Activated T-helper 1 cell treated with anti-CD3 and anti-CD28 coated beads, Interleukin-12 subunit alpha, Interleukin-12 subunit beta, Interleukin-2, Interleukin-4 antibody, amounts not matched to agents 30 ng/mL and 10 ng/mL and 1 ng/mL, durations not matched to agents 14 hours and 24 hours and 36 hours (primary cell): ENCODE measurements around the gene MPHOSPH6. TPM values are rescaled to one million over a fixed set of nuclear protein-coding genes. Genes with fewer than 3 reads are reported as not detected.

Experiments used
- DNase-seq: peaks from one replicate; pipeline ENCODE4 v3.0.0; 2021; ENCODE audit warnings: low spot score
- H3K27ac Mint-ChIP-seq: one replicate; pipeline ENCODE4 v1.8.0; 2021; ENCODE audit warnings: mild to moderate bottlenecking, mixed read lengths
- H3K27me3 Mint-ChIP-seq: one replicate; pipeline ENCODE4 v1.8.0; 2022; ENCODE audit warnings: mild to moderate bottlenecking, moderate library complexity, mixed read lengths; ENCODE audit not compliant: insufficient read depth
- H3K36me3 Mint-ChIP-seq: one replicate; pipeline ENCODE4 v1.8.0; 2021; ENCODE audit warnings: low read depth, mixed read lengths
- H3K4me1 Mint-ChIP-seq: one replicate; pipeline ENCODE4 v1.8.0; 2021; ENCODE audit warnings: low read depth, mixed read lengths
- H3K4me3 Mint-ChIP-seq: one replicate; pipeline ENCODE4 v1.8.0; 2021; ENCODE audit warnings: mild to moderate bottlenecking, moderate library complexity, mixed read lengths
- H3K9me3 Mint-ChIP-seq: one replicate; pipeline ENCODE4 v1.8.0; 2021; ENCODE audit warnings: mixed read lengths
- intact Hi-C: fragments of 100-400 bp; cut with micrococcal nuclease; formaldehyde crosslinking; loops from one replicate; pipeline ENCODE4 v1.15.1; 2024
- total RNA-seq: library from RNA; stranded (reverse); gene quantifications from 2 replicates; pipeline ENCODE4 v1.2.3, GENCODE V29; 2022

Gene MPHOSPH6
- total RNA-seq, 1 donor from 2014 or later = 49.8 TPM

- Mint-ChIP-seq H3K27ac (peak overlapping the region; percentile 42), H3K4me3 (no peak overlapping the region), H3K36me3 (peaks cover 2% of the 10 kb centered on the region), H3K4me1 (peaks cover 22% of the 10 kb centered on the region), H3K9me3 (peaks cover 3% of the 10 kb centered on the region), H3K27me3 (peaks cover 26% of the 10 kb centered on the region)
- DNase-seq = no peak
- intact Hi-C loops = loop anchor here (1.0 kb wide), 1 partner anchor 18 kb away; the partner anchor contains the start of gene MPHOSPH6
These were observed 17.8 kb upstream of the MPHOSPH6 start for GRCh38 chr16:82187829-82188228.

GRCh38 chr16:82185012-82185411, 15.0 kb upstream of the MPHOSPH6 start:
- peaks cover 39% of the 10 kb centered on the region for H3K27me3 Mint-ChIP-seq
- H3K4me1 Mint-ChIP-seq = peaks cover 17% of the 10 kb centered on the region
- DNase-seq = no peak
- no peaks in the 10 kb centered on the region for H3K36me3 Mint-ChIP-seq
- no peak overlapping the region for H3K4me3 Mint-ChIP-seq
- no peaks in the 10 kb centered on the region for H3K9me3 Mint-ChIP-seq
- H3K27ac Mint-ChIP-seq = no peak overlapping the region
- intact Hi-C loops = no loop called here

GRCh38 chr16:82184213-82184612, 14.2 kb upstream of the MPHOSPH6 start:
- Mint-ChIP-seq H3K4me1 (peaks cover 17% of the 10 kb centered on the region), H3K27ac (no peak overlapping the region), H3K36me3 (no peaks in the 10 kb centered on the region), H3K4me3 (no peak overlapping the region), H3K9me3 (no peaks in the 10 kb centered on the region), H3K27me3 (peaks cover 40% of the 10 kb centered on the region)
- intact Hi-C loops = no loop called here
- no peak for DNase-seq

- Mint-ChIP-seq H3K27ac (no peak overlapping the region), H3K4me3 (no peak overlapping the region), H3K4me1 (peaks cover 12% of the 10 kb centered on the region), H3K9me3 (no peaks in the 10 kb centered on the region), H3K27me3 (peaks cover 38% of the 10 kb centered on the region), H3K36me3 (no peaks in the 10 kb centered on the region)
- no peak for DNase-seq
- intact Hi-C loops = no loop called here
These were observed 13.0 kb upstream of the MPHOSPH6 start for GRCh38 chr16:82183004-82183397.

- Mint-ChIP-seq H3K4me3 (no peak overlapping the region), H3K9me3 (no peaks in the 10 kb centered on the region), H3K27ac (no peak overlapping the region), H3K4me1 (peaks cover 7% of the 10 kb centered on the region), H3K36me3 (no peaks in the 10 kb centered on the region), H3K27me3 (peaks cover 43% of the 10 kb centered on the region)
- no peak for DNase-seq
- intact Hi-C loops = no loop called here
These were observed 12.4 kb upstream of the MPHOSPH6 start for GRCh38 chr16:82182266-82183003.

GRCh38 chr16:82181461-82182185, 11.6 kb upstream of the MPHOSPH6 start:
- Mint-ChIP-seq H3K4me3 (no peak overlapping the region), H3K9me3 (no peaks in the 10 kb centered on the region), H3K27me3 (peaks cover 48% of the 10 kb centered on the region), H3K27ac (no peak overlapping the region), H3K36me3 (no peaks in the 10 kb centered on the region), H3K4me1 (no peaks in the 10 kb centered on the region)
- intact Hi-C loops = no loop called here
- no peak for DNase-seq

GRCh38 chr16:82178352-82178751, 8.3 kb upstream of the MPHOSPH6 start:
- Mint-ChIP-seq H3K27me3 (peaks cover 60% of the 10 kb centered on the region), H3K4me3 (no peak overlapping the region), H3K27ac (no peak overlapping the region), H3K4me1 (no peaks in the 10 kb centered on the region), H3K36me3 (no peaks in the 10 kb centered on the region), H3K9me3 (no peaks in the 10 kb centered on the region)
- no peak for DNase-seq
- intact Hi-C loops = loop anchor here (10.0 kb wide), 2 partner anchors 476 to 1104 kb away; partner anchors contain the start of gene C16orf46

GRCh38 chr16:82177555-82177954, 7.5 kb upstream of the MPHOSPH6 start:
- intact Hi-C loops = loop anchor here (10.0 kb wide), 2 partner anchors 477 to 1103 kb away; partner anchors contain the start of gene C16orf46
- H3K27ac Mint-ChIP-seq = no peak overlapping the region
- no peak for DNase-seq
- H3K36me3 Mint-ChIP-seq = no peaks in the 10 kb centered on the region
- H3K9me3 Mint-ChIP-seq = no peaks in the 10 kb centered on the region
- H3K4me1 Mint-ChIP-seq = no peaks in the 10 kb centered on the region
- H3K4me3 Mint-ChIP-seq = no peak overlapping the region
- H3K27me3 Mint-ChIP-seq = peaks cover 58% of the 10 kb centered on the region

- intact Hi-C loops = loop anchor here (10.0 kb wide), 2 partner anchors 479 to 1101 kb away; partner anchors contain the start of gene C16orf46
These were observed 6.2 kb upstream of the MPHOSPH6 start for GRCh38 chr16:82176204-82176603.

GRCh38 chr16:82175627-82176026, 5.6 kb upstream of the MPHOSPH6 start:
- intact Hi-C loops = loop anchor here (10.0 kb wide), 2 partner anchors 479 to 1101 kb away; partner anchors contain the start of gene C16orf46
- Mint-ChIP-seq H3K4me3 (no peak overlapping the region), H3K9me3 (no peaks in the 10 kb centered on the region), H3K27me3 (peaks cover 65% of the 10 kb centered on the region), H3K4me1 (no peaks in the 10 kb centered on the region), H3K36me3 (no peaks in the 10 kb centered on the region), H3K27ac (no peak overlapping the region)
- DNase-seq = no peak

More at GRCh38 chr16:82176204-82176603, 6.2 kb upstream of the MPHOSPH6 start:
- Mint-ChIP-seq H3K27me3 (peaks cover 64% of the 10 kb centered on the region), H3K9me3 (no peaks in the 10 kb centered on the region), H3K36me3 (no peaks in the 10 kb centered on the region), H3K4me1 (no peaks in the 10 kb centered on the region), H3K27ac (no peak overlapping the region), H3K4me3 (no peak overlapping the region)
- no peak for DNase-seq

- intact Hi-C loops = no loop called here
- peaks cover 54% of the 10 kb centered on the region for H3K36me3 Mint-ChIP-seq
- DNase-seq = no peak
- no peak overlapping the region for H3K27ac Mint-ChIP-seq
- H3K9me3 Mint-ChIP-seq = peaks cover 17% of the 10 kb centered on the region
- H3K4me3 Mint-ChIP-seq = no peak overlapping the region
- H3K27me3 Mint-ChIP-seq = peaks cover 19% of the 10 kb centered on the region
- peaks cover 35% of the 10 kb centered on the region for H3K4me1 Mint-ChIP-seq
These were observed 2.4 kb downstream of the MPHOSPH6 start for GRCh38 chr16:82167670-82168069.

- Mint-ChIP-seq H3K9me3 (no peaks in the 10 kb centered on the region), H3K27ac (no peak overlapping the region), H3K36me3 (peaks cover 46% of the 10 kb centered on the region), H3K4me1 (peaks cover 18% of the 10 kb centered on the region), H3K27me3 (no peaks in the 10 kb centered on the region), H3K4me3 (no peak overlapping the region)
- DNase-seq = no peak
- intact Hi-C loops = no loop called here
These were observed 9.8 kb downstream of the MPHOSPH6 start for GRCh38 chr16:82160226-82160625.

- Mint-ChIP-seq H3K4me1 (peaks cover 6% of the 10 kb centered on the region), H3K36me3 (peaks cover 38% of the 10 kb centered on the region), H3K4me3 (no peak overlapping the region), H3K27ac (no peak overlapping the region), H3K27me3 (no peaks in the 10 kb centered on the region), H3K9me3 (no peaks in the 10 kb centered on the region)
- no peak for DNase-seq
- intact Hi-C loops = no loop called here
These were observed 12.2 kb downstream of the MPHOSPH6 start for GRCh38 chr16:82157836-82158235.
